Panc1 (cell line): ENCODE data around the gene C1QTNF4. TPM values are rescaled to one million over a fixed set of nuclear protein-coding genes. Genes with fewer than 3 reads are reported as not detected.
"Not testable (repeated sequence)": the region's sequence is repeated elsewhere in the genome, so short reads cannot be mapped to it uniquely, and the experiment has no call there.

Experiments used
- ATAC-seq: fragments of 200-7000 bp; cut with Tn5 transposase; 2 replicates; pipeline ENCODE4 v1.9.1; 2020; ENCODE audit warnings: mild to moderate bottlenecking, moderate library complexity
- BruUV-seq: library from RNA; stranded (reverse); fragments of 400-500 nt; replicated peaks from 2 replicates; lab custom pipeline; 2021; lab: Mats Ljungman, UMichigan
- CTCF ChIA-PET: fragments of 300-600 bp; sonication (Branson Sonifier 250); formaldehyde crosslinking; loops from one replicate; lab custom pipeline; 2022; ENCODE audit warnings: antibody characterized with exemption; lab: Charles Lee
- POLR2A ChIA-PET: fragments of 300-600 bp; sonication (Branson Sonifier 250); formaldehyde crosslinking; loops from one replicate; lab custom pipeline; 2022; ENCODE audit warnings: antibody characterized with exemption; lab: Charles Lee
- DNase-seq: peaks from one replicate; pipeline ENCODE4 v3.0.0-alpha.2; 2010; ENCODE audit warnings: low read depth, low spot score
- H3K27ac ChIP-seq: 2 replicates; pipeline ENCODE4 v1.5.1; 2011; ENCODE audit warnings: mild to moderate bottlenecking, low read length, inconsistent platforms
- H3K27me3 ChIP-seq: fragments of 200-500 bp; sonication (Bioruptor generic); 2 replicates; pipeline ENCODE4 v1.6.0; 2014; ENCODE audit warnings: low read length, inconsistent platforms; ENCODE audit not compliant: control insufficient read depth, insufficient read depth
- H3K36me3 ChIP-seq: fragments of 200-500 bp; sonication (Bioruptor generic); 2 replicates; pipeline ENCODE4 v1.5.1; 2014; ENCODE audit warnings: inconsistent platforms, mild to moderate bottlenecking, low read length, moderate library complexity; ENCODE audit not compliant: control insufficient read depth, insufficient read depth
- H3K4me1 ChIP-seq: 2 replicates; pipeline ENCODE4 v1.5.1; 2011; ENCODE audit warnings: inconsistent platforms, mild to moderate bottlenecking, low read length, moderate library complexity; ENCODE audit not compliant: control insufficient read depth, insufficient read depth
- H3K4me3 ChIP-seq, 2 experiments: 2 replicates each; pipeline ENCODE4 v1.5.1; 2011 to 2012; ENCODE audit warnings: low read depth in 2 of 2, low read length in 2 of 2, mild to moderate bottlenecking in 2 of 2, inconsistent platforms in 1 of 2, moderate library complexity in 1 of 2
- H3K9me3 ChIP-seq: fragments of 200-500 bp; sonication (Bioruptor generic); 2 replicates; pipeline ENCODE4 v1.5.1; 2014; ENCODE audit warnings: low read depth, mild to moderate bottlenecking, inconsistent platforms, low read length, moderate library complexity; ENCODE audit not compliant: control insufficient read depth, insufficient read depth
- CTCF ChIP-seq: fragments of 450-650 bp; IDR thresholded peaks from 2 replicates; pipeline ENCODE4 v1.5.1; 2017; ENCODE audit warnings: mild to moderate bottlenecking
- POLR2AphosphoS5 ChIP-seq: IDR thresholded peaks from 2 replicates; pipeline ENCODE4 v1.6.1; 2012; ENCODE audit warnings: mild to moderate bottlenecking, low read depth, low read length, moderate library complexity
- REST ChIP-seq, 2 experiments: IDR thresholded peaks; 2 replicates each; pipeline ENCODE4 v1.6.1; 2011 to 2012; ENCODE audit warnings: low read depth in 2 of 2, control low read depth in 1 of 2, low read length in 1 of 2, mild to moderate bottlenecking in 1 of 2, moderate library complexity in 1 of 2; ENCODE audit not compliant: insufficient read depth in 1 of 2
- SIN3A ChIP-seq: IDR thresholded peaks from 2 replicates; pipeline ENCODE4 v1.6.1; 2012; ENCODE audit warnings: low read depth, mild to moderate bottlenecking, low read length, moderate library complexity, borderline replicate concordance; ENCODE audit not compliant: insufficient read depth
- TCF7L2 ChIP-seq: IDR thresholded peaks from 2 replicates; pipeline ENCODE4 v1.6.1; 2011; ENCODE audit warnings: mild to moderate bottlenecking, low read depth, low read length, inconsistent platforms
- in situ Hi-C: cut with HindIII; loops from 2 replicates; pipeline ENCODE4 v1.10.0; 2016; ENCODE audit warnings: low sequenced_read_pairs, low pct_unique_long_range_greater_than_20kb
- intact Hi-C: fragments of 100-400 bp; cut with micrococcal nuclease; formaldehyde crosslinking; loops from one replicate; pipeline ENCODE4 v1.10.0; 2022; ENCODE audit not compliant: unreplicated experiment
- total RNA-seq: library from RNA; stranded (reverse); gene quantifications from one replicate; pipeline ENCODE4 v1.2.1, GENCODE V29; 2021; ENCODE audit not compliant: unreplicated experiment

C1QTNF4 gene
- total RNA-seq, 1 experiment from 2014 or later = not detected

DNA sequence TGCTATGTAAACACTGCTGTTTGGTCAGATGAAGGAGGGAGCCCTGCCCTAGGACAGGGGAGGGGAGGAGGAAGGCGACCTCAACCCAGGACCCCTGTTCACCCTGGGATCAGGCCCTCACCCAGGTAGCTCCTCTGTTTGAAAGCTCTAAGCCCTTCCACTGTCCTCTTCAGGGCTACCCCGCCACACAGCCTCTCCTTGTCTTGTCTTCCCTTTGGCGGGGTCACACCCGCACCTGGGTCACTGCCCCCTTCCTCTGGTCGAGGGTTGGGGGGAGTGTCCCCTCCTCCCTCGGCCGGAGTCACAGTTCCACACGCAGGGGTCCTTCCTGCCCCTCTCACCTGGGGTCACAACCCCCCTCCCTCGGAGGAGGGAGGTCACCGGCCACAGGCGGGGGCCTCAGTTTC lies 29.3 kb downstream of the C1QTNF4 start:
- H3K4me1 ChIP-seq = peaks cover 4% of the 10 kb centered on the region; the same call in 1 of the 2 replicates
- ATAC-seq (0 out of 2 replicates have a peak, but pooled peaks have one; percentile 23), DNase-seq (no peak)
- TSS peak; percentile 75 for BruUV-seq
- ChIA-PET CTCF (no interaction called here), POLR2A (interaction anchor here (0.5 to 0.9 kb wide), 2 partner anchors 13 to 911 kb away, joined by 3 to 5 read pairs; no protein-coding TSS in a partner anchor)
- H3K9me3 ChIP-seq = no peaks in the 10 kb centered on the region
- no peaks in the 10 kb centered on the region for H3K27me3 ChIP-seq
- H3K36me3 ChIP-seq = no peaks in the 10 kb centered on the region
- TF ChIP-seq CTCF (no peak), SIN3A (no peak), POLR2AphosphoS5 (no peak), REST (IDR thresholded peaks at IDR 0.05; ENCODE audit: insufficient read depth in 1 of 2, low read depth in 2 of 2, low read length in 1 of 2) (no peak), TCF7L2 (no peak)
- H3K4me3 ChIP-seq = peak overlapping the region; percentile 77 to 94
- H3K27ac ChIP-seq = peak overlapping the region; percentile 89
- intact Hi-C loops (no loop called here), in situ Hi-C loops (no loop called here)

DNA sequence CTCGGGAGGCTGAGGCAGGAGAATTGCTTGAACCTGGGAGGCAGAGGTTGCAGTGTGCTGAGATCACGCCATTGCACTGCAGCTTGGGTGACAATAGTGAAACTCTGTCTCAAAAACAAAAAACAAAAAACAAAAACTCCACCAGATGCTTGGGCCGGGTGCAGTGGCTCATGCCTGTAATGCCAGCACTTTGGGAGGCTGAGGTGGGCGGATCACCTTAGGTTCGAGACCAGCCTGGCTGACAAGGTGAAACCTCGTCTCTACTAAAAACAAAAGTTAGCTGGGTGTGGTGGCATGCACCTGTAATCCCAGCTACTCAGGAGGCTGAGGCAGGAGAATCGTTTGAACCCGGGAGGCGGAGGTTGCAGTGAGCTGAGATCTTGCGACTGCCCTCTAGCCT lies 29.8 kb downstream of the C1QTNF4 start:
- intact Hi-C loops, BruUV-seq: not testable (repeated sequence)

DNA sequence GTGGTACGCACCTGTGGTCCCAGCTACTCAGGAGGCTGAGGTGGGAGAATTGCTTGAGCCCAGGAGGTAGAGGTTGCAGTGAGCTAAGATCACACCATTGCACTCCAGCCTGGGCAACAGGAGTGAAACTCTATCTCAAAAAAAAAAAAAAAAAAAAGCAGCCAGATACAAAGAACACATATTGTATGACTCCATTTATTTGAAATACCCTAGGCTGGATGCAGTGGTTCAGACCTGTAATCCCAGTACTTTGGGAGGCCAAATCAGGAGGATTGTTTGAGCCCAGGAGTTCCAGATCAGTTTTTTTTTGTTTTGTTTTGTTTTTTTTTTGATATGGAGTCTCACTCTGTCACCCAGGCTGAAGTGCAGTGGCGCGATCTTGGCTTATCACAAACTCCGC lies 31.8 kb downstream of the C1QTNF4 start:
- ATAC-seq, H3K4me3 ChIP-seq, H3K4me1 ChIP-seq, H3K27ac ChIP-seq, BruUV-seq, POLR2A ChIA-PET, H3K9me3 ChIP-seq, H3K36me3 ChIP-seq, H3K27me3 ChIP-seq, in situ Hi-C loops, intact Hi-C loops, DNase-seq, CTCF ChIA-PET: not testable (repeated sequence)

More for the DNA sequence above, 29.8 kb downstream of the C1QTNF4 start:
- H3K9me3 ChIP-seq, H3K4me3 ChIP-seq, H3K27me3 ChIP-seq, H3K27ac ChIP-seq, DNase-seq, in situ Hi-C loops, H3K4me1 ChIP-seq, ATAC-seq, H3K36me3 ChIP-seq: not testable (repeated sequence)
- POLR2A ChIA-PET = interaction anchor here (0.9 kb wide), 1 partner anchor 13 kb away, joined by 3 read pairs; no protein-coding TSS in a partner anchor
- CTCF ChIA-PET = interaction anchor here (0.6 kb wide), 1 partner anchor 54 kb away, joined by 3 read pairs; no protein-coding TSS in a partner anchor
